Measurements from ENCODE around the gene MPST. TPM values are rescaled to one million over a fixed set of nuclear protein-coding genes. Genes with fewer than 3 reads are reported as not detected.

The MPST gene
- polyA plus RNA-seq, 1 donor from 2014 or later, result 56.0 TPM

GRCh38 chr22:36991206-36991605, 28.3 kb upstream of the MPST start:
- Histone ChIP-seq H3K4me3 (ENCODE audit: low read length) (no peak overlapping the region), H3K36me3 (ENCODE audit: insufficient read depth, low read length) (no peaks in the 10 kb centered on the region), H4K20me1 (ENCODE audit: insufficient read depth) (no peaks in the 10 kb centered on the region), H2AFZ (ENCODE audit: low read depth, low read length) (no peak overlapping the region), H3K27ac (ENCODE audit: low read length) (no peak overlapping the region), H3K79me2 (replicated peaks; ENCODE audit: insufficient read depth, low read length) (no peaks in the 10 kb centered on the region), H3K9me3 (ENCODE audit: low read length) (no peaks in the 10 kb centered on the region), H3K9me2 (ENCODE audit: insufficient read depth, low read length) (no peaks in the 10 kb centered on the region), H3F3A (ENCODE audit: insufficient read depth, low read length, poor library complexity, severe bottlenecking) (no peaks in the 10 kb centered on the region), H3K4me2 (ENCODE audit: low read length) (no peak overlapping the region), H3K9ac (ENCODE audit: low read length) (no peak overlapping the region), H3K27me3 (ENCODE audit: insufficient read depth, low read depth, low read length) (no peaks in the 10 kb centered on the region)
- TF ChIP-seq RAD21 (conservative IDR thresholded peaks at IDR 0.05), result no peak

- Histone ChIP-seq H3K27ac (ENCODE audit: low read length) (no peak overlapping the region), H3K9ac (ENCODE audit: low read length) (no peak overlapping the region), H3F3A (ENCODE audit: insufficient read depth, low read length, poor library complexity, severe bottlenecking) (no peaks in the 10 kb centered on the region)
Observed at GRCh38 chr22:36997746-36998145, 21.8 kb upstream of the MPST start.

More at GRCh38 chr22:36997746-36998145, 21.8 kb upstream of the MPST start:
- Histone ChIP-seq H3K4me3 (ENCODE audit: low read length) (no peak overlapping the region), H2AFZ (ENCODE audit: low read depth, low read length) (no peak overlapping the region), H3K4me2 (ENCODE audit: low read length) (no peak overlapping the region), H3K9me2 (ENCODE audit: insufficient read depth, low read length) (no peaks in the 10 kb centered on the region), H3K79me2 (replicated peaks; ENCODE audit: insufficient read depth, low read length) (no peaks in the 10 kb centered on the region), H4K20me1 (ENCODE audit: insufficient read depth) (no peaks in the 10 kb centered on the region), H3K27me3 (ENCODE audit: insufficient read depth, low read depth, low read length) (no peaks in the 10 kb centered on the region), H3K36me3 (ENCODE audit: insufficient read depth, low read length) (no peaks in the 10 kb centered on the region), H3K9me3 (ENCODE audit: low read length) (no peaks in the 10 kb centered on the region)
- TF ChIP-seq EZH2 (IDR thresholded peaks at IDR 0.05; ENCODE audit: borderline replicate concordance, insufficient read depth, low read length, poor library complexity, severe bottlenecking) (no peak), POLR2AphosphoS5 (IDR thresholded peaks at IDR 0.05) (no peak), CTCF (IDR thresholded peaks at IDR 0.05; ENCODE audit: poor library complexity, severe bottlenecking) (no peak), REST (IDR thresholded peaks at IDR 0.05; ENCODE audit: borderline replicate concordance) (no peak), MXI1 (conservative IDR thresholded peaks at IDR 0.05; ENCODE audit: poor library complexity, severe bottlenecking) (no peak)
